ENCODE results near the gene SPATA7.

Gene SPATA7

DNA sequence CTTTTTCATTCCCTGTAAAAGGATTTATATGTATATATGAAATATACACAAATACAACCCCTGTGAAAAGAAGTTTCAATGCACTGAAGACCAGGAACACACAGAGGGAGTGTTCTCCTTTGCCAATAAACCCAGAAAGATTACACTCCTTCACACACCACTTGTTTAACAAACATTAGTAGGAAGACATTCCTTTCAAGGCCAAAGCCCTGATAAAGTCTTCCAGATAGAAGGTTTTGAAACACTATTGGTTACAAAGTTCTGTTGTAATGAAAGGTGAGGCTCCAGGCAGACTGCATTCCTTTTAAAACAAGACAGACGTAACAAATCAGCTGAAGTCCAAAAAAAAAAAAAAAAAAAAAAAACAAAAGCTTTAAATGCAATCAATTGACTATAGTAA is 88.3 kb downstream of the SPATA7 start:
- Histone ChIP-seq H3K4me3 (ENCODE audit: low read depth, low read length) (no peak overlapping the region), H3K36me3 (no peaks in the 10 kb centered on the region), H3K9me3 (no peaks in the 10 kb centered on the region), H3K27me3 (no peaks in the 10 kb centered on the region), H3K4me1 (peaks cover 3% of the 10 kb centered on the region; the same call in 1 of the 2 replicates)
- DNase-seq, result no peak
- TF ChIP-seq, protein P1, sequence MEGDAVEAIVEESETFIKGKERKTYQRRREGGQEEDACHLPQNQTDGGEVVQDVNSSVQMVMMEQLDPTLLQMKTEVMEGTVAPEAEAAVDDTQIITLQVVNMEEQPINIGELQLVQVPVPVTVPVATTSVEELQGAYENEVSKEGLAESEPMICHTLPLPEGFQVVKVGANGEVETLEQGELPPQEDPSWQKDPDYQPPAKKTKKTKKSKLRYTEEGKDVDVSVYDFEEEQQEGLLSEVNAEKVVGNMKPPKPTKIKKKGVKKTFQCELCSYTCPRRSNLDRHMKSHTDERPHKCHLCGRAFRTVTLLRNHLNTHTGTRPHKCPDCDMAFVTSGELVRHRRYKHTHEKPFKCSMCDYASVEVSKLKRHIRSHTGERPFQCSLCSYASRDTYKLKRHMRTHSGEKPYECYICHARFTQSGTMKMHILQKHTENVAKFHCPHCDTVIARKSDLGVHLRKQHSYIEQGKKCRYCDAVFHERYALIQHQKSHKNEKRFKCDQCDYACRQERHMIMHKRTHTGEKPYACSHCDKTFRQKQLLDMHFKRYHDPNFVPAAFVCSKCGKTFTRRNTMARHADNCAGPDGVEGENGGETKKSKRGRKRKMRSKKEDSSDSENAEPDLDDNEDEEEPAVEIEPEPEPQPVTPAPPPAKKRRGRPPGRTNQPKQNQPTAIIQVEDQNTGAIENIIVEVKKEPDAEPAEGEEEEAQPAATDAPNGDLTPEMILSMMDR (IDR thresholded peaks at IDR 0.05; ENCODE audit: low read depth, low read length), result no peak

DNA sequence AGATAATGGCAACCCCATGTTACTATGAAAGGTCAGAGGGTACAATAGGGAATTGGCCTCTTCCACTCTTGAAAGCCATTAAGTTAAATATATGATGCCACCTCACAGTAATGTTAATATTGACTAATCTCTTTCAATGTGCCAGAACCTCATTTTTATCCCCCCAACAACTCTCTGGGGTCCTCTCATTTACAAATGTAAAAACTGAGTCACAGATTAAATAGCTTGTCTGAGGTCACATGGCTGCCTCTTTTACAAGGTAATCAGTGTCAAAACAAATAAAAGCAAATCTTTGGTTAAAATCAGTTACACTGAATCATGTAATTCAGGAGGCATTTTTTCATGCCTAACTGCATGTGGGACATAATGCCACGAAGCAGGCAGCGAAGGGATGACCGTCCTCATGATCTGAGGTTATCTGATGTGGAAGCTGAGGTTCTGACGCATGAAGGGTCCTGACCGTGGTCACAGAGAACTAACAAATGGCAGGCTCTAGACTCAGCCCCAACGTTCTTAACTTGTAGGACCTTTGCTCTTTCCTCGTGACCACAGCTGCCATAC is 90.8 kb downstream of the SPATA7 start:
- H3K4me1 ChIP-seq, result peaks cover 3% of the 10 kb centered on the region; the same call in 1 of the 2 replicates
- no peaks in the 10 kb centered on the region for H3K9me3 ChIP-seq
- DNase-seq, result no peak
- no peak overlapping the region for H3K4me3 ChIP-seq (ENCODE audit: low read depth, low read length)
- no peaks in the 10 kb centered on the region for H3K36me3 ChIP-seq
- no peaks in the 10 kb centered on the region for H3K27me3 ChIP-seq
- TF ChIP-seq, protein P1 (IDR thresholded peaks at IDR 0.05; ENCODE audit: low read depth, low read length), result no peak

DNA sequence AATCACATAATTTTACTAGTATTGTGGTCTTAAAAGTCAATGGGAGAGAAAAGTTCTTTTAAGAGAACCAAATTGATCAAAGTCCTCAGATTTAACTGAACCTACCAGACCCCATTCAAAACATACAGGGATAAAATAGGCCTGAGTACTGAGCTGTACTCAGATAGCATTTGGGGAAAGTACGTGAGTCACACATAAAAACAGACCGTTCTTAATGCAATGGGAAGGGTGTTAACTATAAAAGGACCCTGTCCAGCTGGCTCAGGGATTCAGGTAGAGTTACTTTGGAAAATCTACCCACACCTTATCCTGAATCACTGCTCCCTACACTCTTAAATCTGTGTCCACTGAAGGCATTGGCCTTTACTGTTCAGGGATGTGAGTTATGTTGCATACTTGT is 91.4 kb downstream of the SPATA7 start:
- Histone ChIP-seq H3K9me3 (no peaks in the 10 kb centered on the region), H3K27me3 (no peaks in the 10 kb centered on the region), H3K36me3 (no peaks in the 10 kb centered on the region), H3K4me3 (ENCODE audit: low read depth, low read length) (no peak overlapping the region), H3K4me1 (0 out of 2 replicates have a peak, but pooled peaks cover 3% of the 10 kb centered on the region)
- no peak for DNase-seq
- TF ChIP-seq, protein P1 (IDR thresholded peaks at IDR 0.05; ENCODE audit: low read depth, low read length), result no peak

DNA sequence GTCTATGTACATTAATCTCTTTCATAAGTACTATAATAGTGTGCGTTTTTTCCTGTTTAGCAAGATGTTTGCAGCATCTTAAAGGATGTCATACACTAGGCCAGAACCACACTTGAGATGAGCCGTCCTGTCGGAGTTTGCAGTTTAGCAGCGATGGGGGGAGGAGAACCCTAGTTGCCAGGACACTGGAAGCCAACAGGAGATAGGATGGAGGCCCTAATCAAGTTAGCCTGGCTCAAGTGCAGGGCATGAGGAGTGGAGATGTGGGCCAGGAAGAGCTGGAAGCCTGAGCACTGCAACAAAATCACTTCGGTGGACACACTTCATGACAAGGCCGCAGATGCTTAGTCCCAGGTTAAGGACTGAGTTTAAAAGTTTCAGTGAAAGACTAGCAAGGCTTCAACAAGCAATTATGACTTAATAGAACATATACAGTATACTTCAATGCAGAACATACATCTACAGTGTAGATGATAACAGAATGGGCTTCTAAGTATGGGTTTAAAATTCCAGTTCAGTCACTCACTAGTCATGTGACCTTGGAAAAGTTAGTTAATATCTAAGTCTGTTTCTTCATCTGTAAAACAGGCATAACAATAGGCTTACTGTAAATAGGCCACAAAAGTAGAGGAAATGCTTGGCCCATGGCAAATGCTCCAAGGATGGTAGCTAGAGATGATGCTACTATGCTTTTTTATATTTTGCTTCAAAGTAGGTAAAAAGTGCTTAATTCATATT is 92.2 kb downstream of the SPATA7 start:
- no peak for DNase-seq
- Histone ChIP-seq H3K4me1 (0 out of 2 replicates have a peak, but pooled peaks cover 3% of the 10 kb centered on the region), H3K36me3 (no peaks in the 10 kb centered on the region), H3K27me3 (no peaks in the 10 kb centered on the region), H3K9me3 (no peaks in the 10 kb centered on the region), H3K4me3 (ENCODE audit: low read depth, low read length) (no peak overlapping the region)
- TF ChIP-seq, protein P1 (IDR thresholded peaks at IDR 0.05; ENCODE audit: low read depth, low read length), result no peak

DNA sequence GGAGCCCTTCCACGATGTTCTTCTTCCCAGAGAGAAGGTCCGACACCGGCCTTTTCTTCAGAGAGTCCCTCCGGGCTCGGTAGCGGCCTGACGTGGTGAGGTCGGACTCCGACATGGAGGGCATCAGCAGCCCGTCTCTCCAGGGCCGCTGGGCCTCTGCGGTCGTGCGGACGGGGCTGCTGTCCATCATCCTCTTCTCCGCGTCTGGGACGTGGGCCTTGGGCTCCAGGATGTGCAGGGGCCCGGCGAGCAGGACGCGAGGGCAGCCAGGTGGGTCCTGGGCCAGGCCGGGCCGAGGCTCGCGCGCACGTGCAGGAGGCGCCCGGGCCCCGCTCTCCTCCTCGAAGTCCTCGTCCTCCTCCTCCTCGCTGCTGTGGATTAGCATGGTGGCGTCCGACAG is 93.5 kb downstream of the SPATA7 start:
- H3K36me3 ChIP-seq, result no peaks in the 10 kb centered on the region
- TF ChIP-seq, protein P1 (IDR thresholded peaks at IDR 0.05; ENCODE audit: low read depth, low read length), result no peak
- DNase-seq, result no peak

DNA sequence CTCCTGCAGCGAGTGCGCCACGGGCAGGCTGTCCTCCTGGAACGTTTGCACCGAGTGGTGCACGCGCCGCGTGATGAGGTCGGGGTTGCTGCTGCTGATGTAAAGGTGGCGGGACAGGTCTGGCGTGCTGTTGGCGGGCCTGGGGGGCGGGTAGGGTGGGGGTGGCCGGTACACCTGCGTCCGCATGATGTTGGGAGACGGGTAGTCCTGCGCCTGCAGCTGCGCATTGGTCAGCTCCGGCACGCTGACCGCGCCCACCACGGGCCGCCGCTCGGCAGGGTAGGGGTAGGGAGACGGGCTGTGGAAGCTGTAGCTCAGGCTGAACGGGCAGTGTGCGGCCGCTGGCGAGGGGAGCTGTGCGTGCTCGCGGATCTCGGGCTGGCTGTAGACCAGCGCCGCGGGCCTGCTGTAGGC is 94.1 kb downstream of the SPATA7 start:
- no peak for DNase-seq
- TF ChIP-seq, protein P1 (IDR thresholded peaks at IDR 0.05; ENCODE audit: low read depth, low read length), result no peak
- no peaks in the 10 kb centered on the region for H3K27me3 ChIP-seq
- H3K4me3 ChIP-seq (ENCODE audit: low read depth, low read length), result no peak overlapping the region
- H3K9me3 ChIP-seq, result no peaks in the 10 kb centered on the region
- no peaks in the 10 kb centered on the region for H3K36me3 ChIP-seq
- 0 out of 2 replicates have a peak, but pooled peaks cover 3% of the 10 kb centered on the region for H3K4me1 ChIP-seq

More for the DNA sequence above, 93.5 kb downstream of the SPATA7 start:
- H3K4me1 ChIP-seq, result 0 out of 2 replicates have a peak, but pooled peaks cover 3% of the 10 kb centered on the region
- no peaks in the 10 kb centered on the region for H3K9me3 ChIP-seq
- no peak overlapping the region for H3K4me3 ChIP-seq (ENCODE audit: low read depth, low read length)
- no peaks in the 10 kb centered on the region for H3K27me3 ChIP-seq
